Ecto neural progenitor cell (in vitro differentiated cells): ENCODE data around the gene L3MBTL4.

Experiments used
- DNase-seq: peaks from one replicate; pipeline ENCODE4 v3.0.0-alpha.2; 2018; ENCODE audit warnings: low spot score

Gene L3MBTL4

DNA sequence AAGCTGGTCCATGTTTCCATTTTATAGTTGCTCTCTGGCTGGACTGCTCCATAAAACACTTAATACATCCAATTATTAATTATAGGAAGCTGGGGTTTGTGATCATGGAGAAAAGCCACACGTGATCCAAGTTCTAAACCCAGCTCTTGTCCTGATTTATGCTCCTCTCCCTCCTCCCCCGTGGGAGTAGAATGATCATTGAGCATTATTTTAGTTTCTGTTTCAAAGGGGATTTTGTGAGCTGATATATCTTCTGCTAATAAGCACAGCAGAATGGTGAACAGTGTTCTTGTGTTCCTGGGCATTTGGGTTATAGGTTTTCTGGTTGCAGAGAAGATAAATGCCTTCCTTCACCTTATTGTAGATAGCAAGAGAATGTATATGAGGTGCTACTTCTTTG lies 383.7 kb downstream of the L3MBTL4 start:
- no peak for DNase-seq

DNA sequence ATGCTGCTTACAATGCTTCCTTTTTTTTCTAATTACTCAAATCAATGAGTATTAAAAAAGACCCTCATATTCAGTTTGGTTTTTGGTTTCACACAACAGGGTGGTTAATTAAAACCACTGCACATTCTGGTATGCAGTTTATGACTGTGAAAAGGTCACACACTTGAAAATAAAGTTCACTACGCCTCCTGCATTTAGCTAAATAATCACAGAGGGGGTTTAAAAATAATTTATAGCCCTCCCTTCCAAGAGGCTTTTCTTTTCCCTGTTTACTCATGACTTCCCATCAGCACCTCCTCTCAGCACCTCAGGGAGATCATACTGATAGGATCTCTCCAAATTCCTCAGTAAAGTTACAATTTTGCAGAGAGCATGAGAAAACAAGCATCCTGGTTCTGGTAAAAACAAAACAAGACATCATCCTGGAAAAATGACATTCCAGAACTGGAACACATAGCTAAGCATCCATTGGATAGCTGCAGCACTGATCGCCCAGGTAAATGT lies 389.9 kb downstream of the L3MBTL4 start:
- no peak for DNase-seq

DNA sequence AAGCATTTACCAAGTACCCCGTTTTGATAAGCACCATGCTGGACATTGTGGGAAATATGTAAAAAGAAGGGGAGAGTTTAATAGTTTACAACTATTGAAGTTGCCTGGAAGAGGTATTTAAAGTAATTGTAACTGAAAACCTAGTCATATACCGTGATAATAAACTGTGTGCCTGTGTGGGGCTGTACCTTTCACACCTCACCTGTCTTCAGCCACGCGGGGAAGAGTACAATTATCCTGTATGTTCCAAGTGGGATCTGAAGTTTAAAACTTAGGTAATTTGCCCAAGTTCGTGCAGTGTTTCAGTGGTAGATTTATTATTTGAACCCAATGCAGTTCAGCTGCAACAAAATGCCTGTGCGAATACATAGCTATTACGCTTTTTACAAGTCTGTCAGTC lies 391.2 kb downstream of the L3MBTL4 start:
- DNase-seq = no peak

- DNase-seq = peak; percentile 64
Observed at GRCh38 chr18:6022845-6023244, 391.9 kb downstream of the L3MBTL4 start.

GRCh38 chr18:6022074-6022444 lies 392.7 kb downstream of the L3MBTL4 start:
- no peak for DNase-seq

GRCh38 chr18:6021306-6022073 lies 393.2 kb downstream of the L3MBTL4 start:
- no peak for DNase-seq

DNA sequence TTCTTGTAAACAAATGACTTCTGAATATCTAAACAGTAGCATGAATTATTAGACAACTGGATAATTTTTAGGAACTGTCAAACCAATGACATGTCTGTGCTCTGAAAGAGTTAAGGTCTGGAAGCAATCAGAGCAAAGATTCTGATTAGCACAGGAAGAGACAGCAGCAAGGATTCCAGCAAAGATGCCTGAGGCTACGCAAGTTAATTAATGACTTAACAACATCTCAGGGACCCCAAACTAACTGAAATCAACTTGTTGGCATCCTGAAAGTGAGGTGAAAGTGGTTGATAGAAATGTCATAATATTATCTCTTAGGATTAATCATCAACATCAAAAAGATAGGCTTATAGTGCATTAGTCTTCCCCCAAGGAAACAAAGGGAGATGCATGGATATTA lies 396.0 kb downstream of the L3MBTL4 start:
- DNase-seq = no peak

DNA sequence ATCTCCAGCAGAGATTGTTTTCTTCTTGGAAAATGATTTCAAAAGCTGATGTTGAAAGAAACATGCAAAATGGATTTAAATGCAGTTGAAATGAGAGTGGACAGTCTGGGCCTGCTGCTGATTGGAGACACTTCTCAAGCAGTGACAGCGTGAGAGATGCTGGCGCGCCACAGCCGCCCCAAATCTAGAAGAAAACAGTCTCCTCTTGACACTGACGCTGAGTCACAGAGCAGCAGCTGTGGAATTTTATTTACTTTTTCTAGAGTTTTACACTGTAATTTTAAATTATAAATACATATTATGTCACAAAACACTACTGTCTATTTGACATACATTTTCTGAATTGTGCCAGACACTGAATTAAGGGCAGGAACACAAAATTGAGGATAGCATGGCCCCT lies 397.5 kb downstream of the L3MBTL4 start:
- no peak for DNase-seq

- DNase-seq = no peak
Observed at GRCh38 chr18:6015364-6015763, 399.3 kb downstream of the L3MBTL4 start.

GRCh38 chr18:6013171-6013810 lies 401.4 kb downstream of the L3MBTL4 start:
- DNase-seq = no peak

DNA sequence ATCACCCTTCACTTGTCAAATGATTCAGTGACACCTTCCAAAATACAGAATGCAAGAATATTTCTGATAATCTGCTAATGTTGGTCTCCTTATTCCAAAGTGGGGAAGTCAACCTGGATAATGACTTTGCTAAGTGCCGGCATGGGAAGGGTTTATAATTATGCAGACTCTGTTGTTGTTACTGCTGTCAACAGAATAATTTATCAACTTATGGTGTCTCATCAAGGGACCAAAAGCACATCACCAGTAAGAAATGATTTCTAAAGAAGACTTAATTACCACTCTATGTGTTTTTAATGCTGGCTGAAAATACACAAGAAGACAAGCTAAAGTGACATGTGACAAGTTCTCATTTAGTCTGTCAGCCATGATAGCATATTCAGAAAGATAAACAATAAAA lies 403.8 kb downstream of the L3MBTL4 start:
- DNase-seq = no peak

DNA sequence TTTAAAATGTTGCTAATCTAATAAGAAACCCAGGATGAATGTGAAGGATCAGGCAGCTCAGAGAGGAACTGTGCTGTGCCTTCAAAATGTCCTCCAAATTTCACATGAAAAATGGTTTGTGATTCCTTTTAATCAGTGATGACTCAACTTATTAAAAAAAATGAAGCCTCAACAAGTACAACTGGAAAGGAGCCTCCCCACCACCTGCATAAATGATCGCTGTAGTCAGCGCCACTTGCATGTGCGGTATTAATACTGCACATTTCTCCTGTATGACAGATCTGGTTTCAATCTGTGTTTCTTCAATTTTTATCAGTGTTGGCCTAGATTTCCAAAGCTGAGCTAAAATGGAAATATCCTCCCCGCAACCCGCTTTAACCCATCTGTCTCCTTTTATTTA lies 404.4 kb downstream of the L3MBTL4 start:
- no peak for DNase-seq

- no peak for DNase-seq
Observed at GRCh38 chr18:6009756-6010155, 405.0 kb downstream of the L3MBTL4 start.

GRCh38 chr18:6004683-6005082 lies 410.0 kb downstream of the L3MBTL4 start:
- DNase-seq = no peak

- DNase-seq = no peak
Observed at GRCh38 chr18:6004119-6004518, 410.6 kb downstream of the L3MBTL4 start.

- no peak for DNase-seq
Observed at GRCh38 chr18:6001867-6002266, 412.8 kb downstream of the L3MBTL4 start.

DNA sequence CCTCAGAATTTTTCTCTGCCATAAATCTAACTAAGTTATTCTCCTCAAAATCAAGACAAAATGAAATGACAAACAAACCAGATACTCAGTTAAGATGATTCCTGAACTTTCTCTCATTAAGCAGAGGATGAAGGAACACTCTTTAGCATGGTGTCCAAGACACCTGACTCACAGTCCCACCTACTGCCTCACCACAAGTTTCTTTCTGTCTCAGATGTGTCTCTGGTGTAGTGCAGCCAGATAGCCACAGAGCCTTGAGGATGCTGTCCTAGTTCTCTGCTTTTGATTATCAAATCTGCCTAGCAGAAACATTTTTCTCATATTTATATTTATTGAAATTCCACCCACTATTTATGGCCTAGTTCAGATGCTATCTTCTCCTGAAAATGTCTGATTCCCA lies 415.8 kb downstream of the L3MBTL4 start:
- no peak for DNase-seq

GRCh38 chr18:5998166-5998881 lies 416.4 kb downstream of the L3MBTL4 start:
- DNase-seq = no peak

DNA sequence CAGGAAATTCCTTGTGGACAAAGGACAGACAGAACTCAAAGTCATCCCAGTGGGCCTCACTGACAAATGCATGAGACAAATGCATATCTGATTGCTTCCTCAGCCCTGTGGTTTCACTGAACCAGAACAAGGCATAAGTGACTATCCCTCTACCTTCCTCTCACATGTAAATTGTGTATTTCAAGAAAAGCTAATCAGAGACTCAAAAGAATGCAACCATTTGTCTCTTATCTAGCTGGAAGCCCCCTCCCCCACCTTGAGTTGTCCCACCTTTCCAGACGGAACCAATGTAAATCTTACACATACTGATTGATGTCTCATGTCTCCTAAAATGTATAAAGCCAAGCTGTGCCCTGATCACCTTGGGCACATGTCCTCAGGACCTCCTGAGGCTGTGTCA lies 417.4 kb downstream of the L3MBTL4 start:
- peak; percentile 19 for DNase-seq

GRCh38 chr18:5995626-5996025 lies 419.1 kb downstream of the L3MBTL4 start:
- DNase-seq = peak; percentile 16

- no peak for DNase-seq
Observed at GRCh38 chr18:5993938-5994337, 420.8 kb downstream of the L3MBTL4 start.

DNA sequence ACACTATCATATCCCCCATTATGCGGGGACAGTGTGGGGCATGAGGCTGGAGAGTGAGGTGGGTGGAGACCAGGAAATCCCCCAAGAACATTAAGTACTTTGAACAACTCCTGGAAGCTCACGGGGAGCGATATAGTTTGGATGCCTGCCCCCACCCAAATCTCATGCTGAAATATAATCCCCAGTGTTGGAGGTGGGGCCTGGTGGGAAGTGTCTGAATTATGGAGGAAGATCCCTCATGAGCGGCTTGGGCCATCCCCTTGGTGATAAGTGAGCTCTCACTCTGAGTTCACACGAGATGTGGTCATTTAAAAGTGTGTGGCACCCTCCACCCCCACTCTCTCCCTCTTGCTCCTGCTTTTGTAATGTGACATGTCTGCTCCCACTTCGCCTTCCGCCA lies 422.3 kb downstream of the L3MBTL4 start:
- DNase-seq = no peak

DNA sequence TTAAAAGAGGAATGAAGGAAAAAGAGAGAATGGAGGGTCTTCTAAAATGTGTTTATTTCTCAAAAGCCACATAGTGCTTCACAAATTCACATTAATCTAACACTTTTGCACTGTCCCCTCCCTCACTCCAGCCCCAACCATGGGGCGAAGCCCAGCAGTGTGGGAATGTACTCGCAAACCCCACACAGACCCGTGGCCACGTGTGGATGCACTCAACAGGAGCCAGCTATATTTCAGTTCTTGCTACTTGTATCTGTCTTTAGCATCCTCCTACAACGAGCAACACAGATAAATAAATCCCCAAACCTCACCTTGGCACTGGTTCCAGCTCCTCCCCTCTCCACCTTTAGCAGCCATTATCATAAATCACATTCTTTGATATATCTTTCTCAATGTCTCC lies 427.5 kb downstream of the L3MBTL4 start:
- DNase-seq = no peak
